ENCODE results near the gene TMEM115.

TMEM115 gene

DNA sequence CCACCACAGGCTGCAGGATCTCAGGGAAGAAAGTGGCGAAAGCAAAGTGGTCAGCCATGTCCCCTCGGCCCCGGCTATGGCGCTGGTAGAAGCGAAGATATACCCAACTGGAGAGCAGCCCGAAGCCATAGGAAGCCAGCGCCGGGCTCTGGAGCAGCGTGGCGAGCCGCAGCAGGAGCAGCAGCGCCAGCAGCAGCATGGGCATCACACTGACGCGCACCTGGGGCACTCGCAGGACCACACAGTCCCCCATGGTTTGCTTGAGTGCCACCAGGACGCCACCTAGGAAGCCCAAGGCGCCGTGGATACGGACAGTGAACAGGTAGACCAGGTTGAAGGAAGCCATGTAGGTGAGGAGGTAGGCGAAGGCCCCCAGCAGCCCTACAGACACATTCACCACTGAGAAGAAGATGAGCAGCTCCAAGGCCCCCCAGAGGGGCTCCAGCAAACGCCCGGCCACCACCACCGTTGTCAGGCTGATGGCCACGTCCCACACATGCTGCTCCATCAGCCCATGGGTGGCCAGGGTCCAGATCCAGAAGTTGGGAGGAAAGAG, 888 bp downstream of the TMEM115 start:
- Histone ChIP-seq H4K91ac (ENCODE audit: low read depth, low read length, poor library complexity) (no peak overlapping the region), H3K9ac (ENCODE audit: low read depth, low read length, poor library complexity) (peak overlapping the region; percentile 100), H3K4ac (ENCODE audit: low read length) (no peak overlapping the region), H3K14ac (ENCODE audit: low read length) (peak overlapping the region; percentile 58), H2BK12ac (ENCODE audit: low read length) (no peak overlapping the region), H3K4me1 (ENCODE audit: control insufficient read depth in 2 of 2, insufficient read depth in 1 of 2, low read depth in 1 of 2, low read length in 2 of 2) (peaks cover 27 to 28% of the 10 kb centered on the region in 2 donors), H2BK5ac (ENCODE audit: low read length) (peak overlapping the region; percentile 40), H3K79me1 (ENCODE audit: low read depth, low read length) (peaks cover 15% of the 10 kb centered on the region), H2AFZ (ENCODE audit: low read length) (no peak overlapping the region), H2AK5ac (ENCODE audit: low read depth, low read length) (peak overlapping the region; percentile 79), H4K8ac (ENCODE audit: low read depth, low read length) (no peak overlapping the region), H3K18ac (ENCODE audit: low read length) (no peak overlapping the region), H3K23ac (ENCODE audit: low read depth, low read length, poor library complexity) (peak overlapping the region; percentile 95), H3K36me3 (replicated peaks in 1 of 2; ENCODE audit: control insufficient read depth in 2 of 2, insufficient read depth in 2 of 2, low read length in 2 of 2) (peaks cover 33 to 48% of the 10 kb centered on the region in 2 donors), H3K27ac (replicated peaks; ENCODE audit: low read length) (no peak overlapping the region), H2BK15ac (ENCODE audit: low read length) (no peak overlapping the region), H3K9me3 (replicated peaks in 1 of 2; ENCODE audit: control insufficient read depth in 2 of 2, insufficient read depth in 1 of 2, low read depth in 1 of 2, low read length in 2 of 2) (no peaks in the 10 kb centered on the region), H2BK120ac (ENCODE audit: low read depth, low read length) (no peak overlapping the region), H3K27me3 (ENCODE audit: control insufficient read depth in 3 of 3, insufficient read depth in 3 of 3, low read depth in 1 of 3, low read length in 3 of 3) (peaks cover 0 to 12% (median 0%) of the 10 kb centered on the region in 3 experiments), H3K4me3 (ENCODE audit: low read length in 2 of 2) (peak overlapping the region; percentile 96), H3K4me2 (ENCODE audit: insufficient read depth, low read length, poor library complexity, severe bottlenecking) (peak overlapping the region; percentile 94)
- no CpG with 5 or more reads among the region's 24 CpGs for WGBS, 2 donors (ENCODE audit: extremely low coverage in 2 of 2, insufficient read length in 2 of 2, insufficient replicate concordance in 1 of 2)
- no peak for DNase-seq (ENCODE audit: low spot score)

DNA sequence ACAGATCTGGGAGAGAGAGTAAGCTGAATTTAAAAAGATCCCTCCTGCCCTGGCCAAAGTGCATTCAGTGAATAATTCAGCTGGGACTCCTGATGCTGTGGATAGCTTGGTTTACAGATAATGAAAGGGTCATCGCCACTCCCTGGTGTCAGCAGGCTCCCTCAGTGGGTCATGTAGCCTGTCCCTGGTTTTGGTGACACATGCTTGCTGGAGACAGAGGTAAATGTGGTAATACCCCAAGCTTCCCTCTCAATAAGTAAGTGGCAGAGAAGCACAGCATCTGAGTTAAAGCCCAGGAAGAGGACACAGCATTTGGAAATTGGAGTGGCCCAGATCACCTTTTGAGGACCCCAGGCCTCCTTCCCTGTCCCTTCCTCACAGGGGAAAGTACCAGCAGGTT, 1.8 kb downstream of the TMEM115 start:
- H2AFZ ChIP-seq (ENCODE audit: low read length): no peak overlapping the region
- H3K4me3 ChIP-seq (ENCODE audit: low read length in 2 of 2): peak overlapping the region; percentile 20 to 96
- no peak overlapping the region for H2BK120ac ChIP-seq (ENCODE audit: low read depth, low read length)
- no peak overlapping the region for H2BK5ac ChIP-seq (ENCODE audit: low read length)
- peaks cover 27 to 28% of the 10 kb centered on the region in 2 donors for H3K4me1 ChIP-seq (ENCODE audit: control insufficient read depth in 2 of 2, insufficient read depth in 1 of 2, low read depth in 1 of 2, low read length in 2 of 2)
- no peak overlapping the region for H4K91ac ChIP-seq (ENCODE audit: low read depth, low read length, poor library complexity)
- H3K36me3 ChIP-seq (replicated peaks in 1 of 2; ENCODE audit: control insufficient read depth in 2 of 2, insufficient read depth in 2 of 2, low read length in 2 of 2): peaks cover 40 to 57% of the 10 kb centered on the region in 2 donors
- peak overlapping the region; percentile 73 for H4K8ac ChIP-seq (ENCODE audit: low read depth, low read length)
- no peak for DNase-seq (ENCODE audit: low spot score)
- no peak overlapping the region for H2BK15ac ChIP-seq (ENCODE audit: low read length)
- H3K9ac ChIP-seq (ENCODE audit: low read depth, low read length, poor library complexity): peak overlapping the region; percentile 34
- H3K23ac ChIP-seq (ENCODE audit: low read depth, low read length, poor library complexity): no peak overlapping the region
- no peak overlapping the region for H3K18ac ChIP-seq (ENCODE audit: low read length)
- no peak overlapping the region for H3K14ac ChIP-seq (ENCODE audit: low read length)
- peak overlapping the region; percentile 36 for H3K4me2 ChIP-seq (ENCODE audit: insufficient read depth, low read length, poor library complexity, severe bottlenecking)
- no peak overlapping the region for H3K27ac ChIP-seq (replicated peaks; ENCODE audit: low read length)
- no peak overlapping the region for H2BK12ac ChIP-seq (ENCODE audit: low read length)
- peaks cover 0 to 6% (median 0%) of the 10 kb centered on the region in 3 experiments for H3K27me3 ChIP-seq (ENCODE audit: control insufficient read depth in 3 of 3, insufficient read depth in 3 of 3, low read depth in 1 of 3, low read length in 3 of 3)
- H3K4ac ChIP-seq (ENCODE audit: low read length): no peak overlapping the region
- peaks cover 15% of the 10 kb centered on the region for H3K79me1 ChIP-seq (ENCODE audit: low read depth, low read length)
- H2AK5ac ChIP-seq (ENCODE audit: low read depth, low read length): no peak overlapping the region
- H3K9me3 ChIP-seq (replicated peaks in 1 of 2; ENCODE audit: control insufficient read depth in 2 of 2, insufficient read depth in 1 of 2, low read depth in 1 of 2, low read length in 2 of 2): no peaks in the 10 kb centered on the region
- no CpG with 5 or more reads among the region's 1 CpG for WGBS, 2 donors (ENCODE audit: extremely low coverage in 2 of 2, insufficient read length in 2 of 2, insufficient replicate concordance in 1 of 2)

DNA sequence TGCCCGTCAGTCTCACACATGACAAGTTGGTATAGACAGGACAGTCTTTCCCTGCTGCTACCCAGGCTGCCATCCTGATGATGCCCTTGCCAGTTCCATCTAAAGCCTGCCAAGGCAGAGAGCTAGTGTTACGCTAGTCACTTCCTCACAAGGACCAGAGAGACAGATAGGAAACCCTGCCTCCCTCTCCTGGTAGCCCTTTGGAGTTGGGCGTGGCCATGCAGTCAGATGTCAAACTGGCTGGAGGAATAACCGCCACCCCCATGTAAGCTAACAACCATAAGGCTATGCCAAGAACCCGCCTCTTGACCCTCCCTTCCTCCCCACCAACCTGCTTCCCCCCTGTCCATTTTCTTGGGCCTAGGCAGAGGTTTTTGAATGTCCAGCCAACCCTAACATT, 2.8 kb downstream of the TMEM115 start:
- Histone ChIP-seq H3K27me3 (ENCODE audit: control insufficient read depth in 3 of 3, insufficient read depth in 3 of 3, low read depth in 1 of 3, low read length in 3 of 3) (peaks cover 0 to under 1% (median 0%) of the 10 kb centered on the region in 3 experiments), H3K4me2 (ENCODE audit: insufficient read depth, low read length, poor library complexity, severe bottlenecking) (no peak overlapping the region), H2BK12ac (ENCODE audit: low read length) (no peak overlapping the region), H2AK5ac (ENCODE audit: low read depth, low read length) (no peak overlapping the region), H3K4me3 (ENCODE audit: low read length in 2 of 2) (peak overlapping the region in 1 of 2 donors; percentile 96), H3K23ac (ENCODE audit: low read depth, low read length, poor library complexity) (no peak overlapping the region), H3K4me1 (ENCODE audit: control insufficient read depth in 2 of 2, insufficient read depth in 1 of 2, low read depth in 1 of 2, low read length in 2 of 2) (peaks cover 27 to 28% of the 10 kb centered on the region in 2 donors), H3K36me3 (replicated peaks in 1 of 2; ENCODE audit: control insufficient read depth in 2 of 2, insufficient read depth in 2 of 2, low read length in 2 of 2) (peaks cover 40 to 57% of the 10 kb centered on the region in 2 donors), H3K18ac (ENCODE audit: low read length) (no peak overlapping the region), H3K9me3 (replicated peaks in 1 of 2; ENCODE audit: control insufficient read depth in 2 of 2, insufficient read depth in 1 of 2, low read depth in 1 of 2, low read length in 2 of 2) (no peaks in the 10 kb centered on the region), H3K9ac (ENCODE audit: low read depth, low read length, poor library complexity) (peak overlapping the region; percentile 17), H4K8ac (ENCODE audit: low read depth, low read length) (no peak overlapping the region), H3K27ac (replicated peaks; ENCODE audit: low read length) (no peak overlapping the region), H3K4ac (ENCODE audit: low read length) (no peak overlapping the region), H2BK120ac (ENCODE audit: low read depth, low read length) (no peak overlapping the region), H2BK5ac (ENCODE audit: low read length) (no peak overlapping the region), H3K79me1 (ENCODE audit: low read depth, low read length) (peaks cover 15% of the 10 kb centered on the region), H2BK15ac (ENCODE audit: low read length) (no peak overlapping the region), H4K91ac (ENCODE audit: low read depth, low read length, poor library complexity) (no peak overlapping the region), H3K14ac (ENCODE audit: low read length) (no peak overlapping the region), H2AFZ (ENCODE audit: low read length) (no peak overlapping the region)
- no CpG with 5 or more reads among the region's 5 CpGs for WGBS, 2 donors (ENCODE audit: extremely low coverage in 2 of 2, insufficient read length in 2 of 2, insufficient replicate concordance in 1 of 2)
- DNase-seq (ENCODE audit: low spot score): no peak

DNA sequence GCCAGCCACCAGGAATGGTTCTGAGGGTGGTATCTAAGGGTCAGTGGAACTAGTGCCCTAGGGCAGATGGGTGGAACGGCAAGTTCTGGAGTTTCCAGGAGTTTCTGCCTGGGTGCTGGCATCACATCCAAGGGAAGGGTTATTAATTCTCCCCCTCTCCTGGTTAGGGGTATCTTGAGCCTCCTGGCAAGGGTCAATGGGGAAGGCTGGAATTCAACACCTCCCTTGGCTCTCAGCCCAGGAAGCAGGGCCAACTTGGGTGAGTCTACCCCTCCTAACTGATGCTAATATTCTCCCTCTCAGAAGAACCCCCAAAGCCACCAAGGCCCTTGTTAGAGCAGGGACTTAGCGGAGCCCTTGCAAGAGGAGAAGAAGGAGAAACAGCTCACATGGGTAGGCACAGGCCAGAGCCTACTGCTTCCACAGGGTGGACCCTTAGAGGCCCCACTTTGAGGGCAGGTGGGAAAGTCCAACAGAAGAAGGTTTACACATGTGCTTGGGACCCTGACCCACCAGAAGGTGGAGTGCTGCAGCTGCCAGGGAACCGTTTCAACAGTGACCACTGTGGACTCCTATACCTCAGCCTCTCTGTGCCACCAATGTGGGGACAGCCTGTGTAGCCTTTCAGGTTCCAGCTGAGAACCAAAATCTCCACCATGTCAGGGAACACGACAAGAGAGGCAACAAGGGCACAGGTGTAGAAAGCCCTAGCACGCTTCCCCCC, 3.3 kb downstream of the TMEM115 start:
- H3K4me1 ChIP-seq (ENCODE audit: control insufficient read depth in 2 of 2, insufficient read depth in 1 of 2, low read depth in 1 of 2, low read length in 2 of 2): peaks cover 32 to 33% of the 10 kb centered on the region in 2 donors
- no peaks in the 10 kb centered on the region for H3K27me3 ChIP-seq (ENCODE audit: control insufficient read depth in 3 of 3, insufficient read depth in 3 of 3, low read depth in 1 of 3, low read length in 3 of 3)
- H2AFZ ChIP-seq (ENCODE audit: low read length): no peak overlapping the region
- H4K91ac ChIP-seq (ENCODE audit: low read depth, low read length, poor library complexity): no peak overlapping the region
- no peak overlapping the region for H3K4ac ChIP-seq (ENCODE audit: low read length)
- no peak overlapping the region for H2BK5ac ChIP-seq (ENCODE audit: low read length)
- no peak overlapping the region for H3K4me3 ChIP-seq (ENCODE audit: low read length in 2 of 2)
- H2AK5ac ChIP-seq (ENCODE audit: low read depth, low read length): peak overlapping the region; percentile 64
- H3K4me2 ChIP-seq (ENCODE audit: insufficient read depth, low read length, poor library complexity, severe bottlenecking): no peak overlapping the region
- no peak overlapping the region for H3K23ac ChIP-seq (ENCODE audit: low read depth, low read length, poor library complexity)
- peak overlapping the region; percentile 17 for H3K9ac ChIP-seq (ENCODE audit: low read depth, low read length, poor library complexity)
- DNase-seq (ENCODE audit: low spot score): no peak
- H2BK15ac ChIP-seq (ENCODE audit: low read length): no peak overlapping the region
- H3K36me3 ChIP-seq (replicated peaks in 1 of 2; ENCODE audit: control insufficient read depth in 2 of 2, insufficient read depth in 2 of 2, low read length in 2 of 2): peaks cover 40 to 57% of the 10 kb centered on the region in 2 donors
- WGBS, 2 donors (ENCODE audit: extremely low coverage in 2 of 2, insufficient read length in 2 of 2, insufficient replicate concordance in 1 of 2): no CpG with 5 or more reads among the region's 5 CpGs
- H3K27ac ChIP-seq (replicated peaks; ENCODE audit: low read length): no peak overlapping the region
- H3K18ac ChIP-seq (ENCODE audit: low read length): no peak overlapping the region
- no peak overlapping the region for H4K8ac ChIP-seq (ENCODE audit: low read depth, low read length)
- no peak overlapping the region for H3K14ac ChIP-seq (ENCODE audit: low read length)
- H3K9me3 ChIP-seq (replicated peaks in 1 of 2; ENCODE audit: control insufficient read depth in 2 of 2, insufficient read depth in 1 of 2, low read depth in 1 of 2, low read length in 2 of 2): no peaks in the 10 kb centered on the region
- no peak overlapping the region for H2BK120ac ChIP-seq (ENCODE audit: low read depth, low read length)
- no peak overlapping the region for H2BK12ac ChIP-seq (ENCODE audit: low read length)
- H3K79me1 ChIP-seq (ENCODE audit: low read depth, low read length): peaks cover 18% of the 10 kb centered on the region

Data from neuronal stem cell (in vitro differentiated cells).